Hematopoietic multipotent progenitor cell treated with erythropoietin and hydrocortisone succinate and interleukin-3 and kit ligand, for 6 days (in vitro differentiated cells): ENCODE data around the gene PDLIM3.
"Not testable (repeated sequence)": the region's sequence is repeated elsewhere in the genome, so short reads cannot be mapped to it uniquely, and the experiment has no call there.

Source experiments
- DNase-seq: peaks from one replicate; pipeline ENCODE4 v3.0.0-alpha.2; 2015

PDLIM3 gene

GRCh38 chr4:185534866-185535611 is at the start of gene PDLIM3:
TSS of gene PDLIM3 (minus strand) at chr4:185535507. CDS start at chr4:185535434, 73 bp downstream.
- DNase-seq, result no peak

GRCh38 chr4:185583813-185584212 is 48.5 kb upstream of the PDLIM3 start:
- no peak for DNase-seq

GRCh38 chr4:185582651-185583400 is 47.5 kb upstream of the PDLIM3 start:
- DNase-seq, result no peak

DNA sequence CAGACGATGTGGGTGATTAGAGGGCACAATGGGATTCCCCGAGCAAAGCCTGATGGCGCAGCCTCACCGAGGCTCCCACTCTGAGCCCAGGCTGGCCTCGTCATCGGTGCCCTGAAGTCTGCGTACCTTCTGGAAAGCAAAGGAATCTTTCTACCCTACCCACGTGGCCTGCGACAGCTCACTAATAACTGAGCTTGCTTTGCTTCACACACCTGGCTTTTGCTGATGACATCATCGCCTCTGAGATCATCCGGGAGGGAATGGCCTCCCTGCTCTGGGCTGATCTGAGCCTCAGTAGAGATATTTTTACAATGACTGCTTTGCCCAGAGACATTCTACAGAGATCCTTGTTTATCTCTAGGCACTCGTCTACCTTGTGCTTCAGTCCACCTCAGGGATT is 45.4 kb upstream of the PDLIM3 start:
- no peak for DNase-seq

GRCh38 chr4:185578284-185578683 is 43.0 kb upstream of the PDLIM3 start:
- no peak for DNase-seq

- no peak for DNase-seq
Measured at GRCh38 chr4:185576962-185577950, 41.9 kb upstream of the PDLIM3 start.

GRCh38 chr4:185576314-185576961 is 41.1 kb upstream of the PDLIM3 start:
- DNase-seq, result no peak

DNA sequence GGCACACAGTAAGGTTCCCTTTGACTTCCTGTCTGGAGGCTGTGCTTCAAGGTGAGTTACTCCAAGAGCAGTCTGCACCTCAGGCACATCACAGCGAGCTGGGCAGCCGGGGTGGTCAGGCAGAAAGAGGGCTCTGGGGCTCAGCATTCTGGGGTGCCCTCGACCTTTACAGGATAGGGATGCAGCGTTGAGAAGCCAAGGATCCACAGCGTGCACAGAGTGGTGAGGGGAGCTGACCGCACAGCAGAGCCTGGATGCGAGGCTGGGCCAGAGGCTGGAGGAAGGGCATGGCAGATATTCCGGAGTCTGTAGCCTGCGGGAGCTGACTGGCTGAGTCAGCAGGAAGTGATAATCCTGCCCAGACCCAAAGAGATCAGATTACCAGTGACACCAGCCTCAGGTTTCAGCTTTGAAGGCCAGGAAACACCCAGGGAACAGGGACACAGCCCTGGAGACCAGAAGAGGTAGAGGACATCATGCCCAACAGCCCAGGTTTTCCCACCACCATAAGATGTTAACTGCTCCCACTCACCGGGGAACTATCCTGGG is 38.4 kb upstream of the PDLIM3 start:
- DNase-seq, result no peak

DNA sequence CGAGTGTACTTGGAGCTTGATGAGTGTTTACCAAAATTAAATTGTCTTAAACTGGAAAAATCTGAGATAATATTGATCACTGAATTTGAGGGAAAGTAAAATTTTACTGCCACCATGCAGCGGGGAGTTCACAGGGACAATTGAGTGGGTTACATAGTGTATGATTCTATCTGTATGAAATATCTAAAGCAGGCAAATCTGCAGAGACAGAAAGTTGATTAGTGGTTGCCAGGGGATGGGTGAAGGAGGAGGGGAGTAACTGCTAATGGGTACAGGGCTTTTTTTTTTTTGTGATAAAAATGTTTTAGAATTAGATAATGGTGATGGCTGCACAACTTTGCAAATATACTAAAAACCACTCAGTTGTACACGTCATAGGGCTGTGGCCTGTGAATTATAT is 35.4 kb upstream of the PDLIM3 start:
- no peak for DNase-seq

DNA sequence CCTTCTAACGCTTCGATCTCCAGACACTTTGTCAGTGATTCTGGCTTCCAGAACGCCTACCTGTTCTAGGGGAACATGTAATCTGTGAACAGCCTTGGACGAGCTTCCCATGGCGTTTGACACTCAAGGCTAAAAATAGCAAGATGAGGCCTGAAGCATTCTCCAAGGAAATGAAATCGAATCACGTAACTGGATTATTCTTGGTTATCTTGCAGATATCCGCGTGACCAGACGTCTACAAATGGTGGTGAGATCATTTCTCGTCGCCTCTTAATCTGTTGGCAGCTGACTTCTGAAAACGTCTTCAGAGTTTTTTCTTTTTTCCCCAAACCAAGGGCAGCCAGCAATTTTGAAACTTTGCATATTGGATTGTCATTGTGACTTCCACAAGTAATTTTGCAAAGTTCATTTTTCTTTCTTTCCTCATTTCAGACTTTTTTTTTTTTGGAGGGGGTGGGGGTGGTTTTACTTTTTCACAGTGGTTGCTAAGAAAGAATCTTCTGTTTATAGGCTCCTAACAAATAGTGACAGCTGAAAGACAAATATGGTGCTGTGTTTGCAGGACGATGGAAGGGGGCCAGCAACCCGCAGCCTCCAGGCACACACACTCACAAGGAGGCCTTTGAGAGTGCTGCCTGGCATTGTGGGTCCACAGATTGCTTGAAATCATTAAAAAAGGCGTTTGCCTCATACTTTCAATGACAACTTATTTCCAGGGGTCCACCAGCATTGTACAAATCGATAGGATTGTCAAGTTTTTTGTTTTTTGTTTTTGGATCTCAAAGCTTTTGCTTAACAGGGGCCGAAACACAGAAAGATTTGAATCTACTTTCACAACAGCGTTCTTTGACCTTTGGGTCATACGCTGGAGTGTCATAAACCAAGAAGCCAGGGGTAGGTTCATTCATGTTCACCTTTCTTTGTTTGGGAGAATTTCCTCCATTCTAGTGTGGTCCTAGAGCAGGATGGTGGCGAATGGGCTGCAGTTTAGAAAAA is 32.4 kb upstream of the PDLIM3 start:
- DNase-seq, result no peak

GRCh38 chr4:185566972-185567371 is 31.7 kb upstream of the PDLIM3 start:
- DNase-seq, result no peak

- no peak for DNase-seq
Measured at GRCh38 chr4:185566425-185566824, 31.1 kb upstream of the PDLIM3 start.

- no peak for DNase-seq
Measured at GRCh38 chr4:185565696-185566095, 30.4 kb upstream of the PDLIM3 start.

- no peak for DNase-seq
Measured at GRCh38 chr4:185564349-185564748, 29.0 kb upstream of the PDLIM3 start.

DNA sequence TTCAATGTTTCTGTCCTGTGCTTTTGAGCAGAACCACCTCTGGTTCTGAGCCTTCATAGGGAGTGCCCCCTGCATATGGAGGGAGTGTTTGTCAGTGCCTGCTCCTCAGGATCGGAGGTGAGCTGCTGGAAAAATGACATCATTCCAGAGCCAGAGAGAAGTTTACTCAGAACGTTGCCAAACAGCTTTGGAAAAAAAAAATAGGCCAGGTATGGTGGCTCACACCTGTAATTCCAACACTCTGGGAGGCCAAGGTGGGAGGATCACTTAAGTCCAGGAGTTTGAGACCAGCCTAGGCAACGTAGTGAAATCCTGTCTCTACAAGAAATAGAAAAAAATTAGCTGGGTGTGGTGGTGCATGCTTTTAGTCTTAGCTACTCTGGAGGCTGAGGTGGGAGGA is 27.2 kb upstream of the PDLIM3 start:
- no peak for DNase-seq

- DNase-seq, result no peak
Measured at GRCh38 chr4:185560316-185560715, 25.0 kb upstream of the PDLIM3 start.

DNA sequence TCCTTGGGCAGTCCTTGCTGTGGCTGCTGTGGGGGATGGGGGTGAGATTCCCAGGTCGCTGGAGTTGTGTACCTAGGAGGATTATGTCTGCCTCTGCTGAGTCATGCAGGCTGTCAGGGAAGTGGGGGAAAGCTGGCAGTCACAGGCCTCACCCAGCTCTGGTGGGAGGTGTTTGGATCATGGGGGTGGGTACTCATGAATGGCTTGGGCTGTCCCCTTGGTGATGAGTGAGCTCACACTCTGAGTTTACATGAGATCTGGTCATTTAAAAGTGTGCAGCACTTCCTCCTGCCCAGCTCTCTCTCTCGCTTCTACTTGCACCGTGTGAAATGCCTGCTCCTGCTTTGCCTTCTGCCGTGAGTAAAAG is 24.6 kb upstream of the PDLIM3 start:
- no peak for DNase-seq

- not testable (repeated sequence) for DNase-seq
Measured at GRCh38 chr4:185559251-185559914, 24.1 kb upstream of the PDLIM3 start.

GRCh38 chr4:185554365-185555126 is 19.2 kb upstream of the PDLIM3 start:
- DNase-seq, result no peak

- DNase-seq, result no peak
Measured at GRCh38 chr4:185552254-185552653, 16.9 kb upstream of the PDLIM3 start.
